NCI-H1417 treated with DMSO at 0.1 percent for 48 hours (cell line): Measurements from ENCODE around the gene LRRIQ4.
A peak's percentile ranks its signal among the peaks of the same experiment; 100 is the strongest.

Experiments
- DNase-seq: peaks from one replicate; lab custom pipeline; 2025; lab: John Stamatoyannopoulos, UW

LRRIQ4 gene

DNA sequence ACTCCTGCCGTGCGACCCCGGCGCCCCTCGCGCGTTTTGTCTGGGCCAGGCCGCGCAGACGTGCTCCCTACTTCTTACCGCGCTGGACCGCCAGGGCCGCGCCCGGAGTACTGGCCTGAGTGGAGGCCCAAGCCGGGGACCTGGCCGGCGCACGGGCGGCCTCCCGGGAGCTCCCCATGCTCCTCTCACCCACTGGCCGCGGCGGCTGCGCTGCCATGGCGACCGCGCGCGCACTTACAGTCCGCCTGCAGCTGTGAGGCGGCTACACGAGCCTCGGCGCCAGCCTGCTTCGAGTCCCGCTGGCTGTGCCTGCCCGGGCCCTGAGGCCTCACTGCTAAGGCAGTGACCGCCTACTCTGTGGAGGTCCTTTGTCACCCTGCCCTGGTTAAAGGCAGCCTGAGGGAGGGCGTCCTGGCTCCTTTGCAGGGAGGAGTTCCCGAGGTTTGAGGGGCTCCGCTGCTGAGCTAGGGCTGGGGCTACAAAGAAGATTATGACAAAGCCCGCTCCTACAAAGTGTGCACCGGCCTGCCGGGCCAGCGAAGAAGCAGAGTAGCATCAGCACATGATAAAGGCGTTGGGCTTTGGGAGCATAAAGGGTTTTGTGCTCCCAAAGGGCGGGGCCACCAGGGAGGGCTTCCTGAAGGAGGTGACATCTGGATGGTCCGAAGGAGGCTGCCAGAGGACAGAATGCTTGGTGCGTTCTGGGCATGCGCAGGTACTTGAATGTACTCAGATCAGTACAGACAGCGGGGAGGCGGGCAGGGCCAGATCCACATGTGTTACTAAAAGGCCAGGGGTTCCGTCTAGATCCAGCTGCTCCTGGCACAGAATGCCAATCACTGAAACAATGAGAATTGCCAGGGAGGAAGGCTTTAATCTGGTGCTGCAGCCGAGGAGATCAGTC, at the start of gene LRRIQ4, which contains the start of gene LRRC34:
TSS of gene LRRIQ4 (plus strand) at position 539 of the 904 bp plus-strand sequence. CDS start 9,052 bp downstream, outside the sequence.
TSS of gene LRRC34 (minus strand) at position 573 of the 904 bp plus-strand sequence. CDS start at position 217, 356 bp downstream.
- DNase-seq = peak; percentile 60

DNA sequence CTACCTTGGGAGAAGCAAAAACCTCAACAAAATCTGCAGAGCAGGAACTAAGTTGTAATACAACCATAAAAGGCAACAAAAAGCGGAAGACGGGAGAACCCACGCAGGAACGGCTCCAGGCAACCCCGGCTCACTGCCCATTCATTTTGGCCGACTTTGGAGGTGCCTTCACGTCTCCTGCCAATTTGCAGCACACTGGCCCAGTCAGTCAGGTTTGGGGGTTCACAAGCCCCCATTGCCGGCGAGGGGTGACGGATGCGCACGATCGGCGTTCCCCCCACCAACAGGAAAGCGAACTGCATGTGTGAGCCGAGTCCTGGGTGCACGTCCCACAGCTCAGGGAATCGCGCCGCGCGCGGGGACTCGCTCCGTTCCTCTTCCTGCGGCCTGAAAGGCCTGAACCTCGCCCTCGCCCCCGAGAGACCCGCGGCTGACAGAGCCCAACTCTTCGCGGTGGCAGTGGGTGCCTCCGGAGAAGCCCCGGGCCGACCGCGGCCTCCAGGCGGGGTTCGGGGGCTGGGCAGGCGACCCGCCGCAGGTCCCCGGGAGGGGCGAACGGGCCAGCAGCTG, 48.3 kb upstream of the LRRIQ4 start:
- DNase-seq = no peak

GRCh38 chr3:169764882-169765612, 47.6 kb upstream of the LRRIQ4 start, which contains the start of gene TERC:
TSS of gene TERC (minus strand) at chr3:169765060.
- DNase-seq = no peak

- DNase-seq = no peak
These were observed 43.1 kb upstream of the LRRIQ4 start, which contains the start of gene ACTRT3 for GRCh38 chr3:169769287-169770181. TSS of gene ACTRT3 (minus strand) at chr3:169769561. CDS start at chr3:169769520, 41 bp downstream.

GRCh38 chr3:169771497-169772304, 41.0 kb upstream of the LRRIQ4 start:
- DNase-seq = peak; percentile 95

- peak; percentile 80 for DNase-seq
These were observed 40.3 kb upstream of the LRRIQ4 start for GRCh38 chr3:169772305-169772896.

- DNase-seq = peak; percentile 85
These were observed 39.5 kb upstream of the LRRIQ4 start, which contains the start of gene MYNN for GRCh38 chr3:169772897-169773816. TSS of gene MYNN (plus strand) at chr3:169773396. CDS start at chr3:169774296, 900 bp downstream.

GRCh38 chr3:169774186-169774585, 38.5 kb upstream of the LRRIQ4 start:
- DNase-seq = no peak

DNA sequence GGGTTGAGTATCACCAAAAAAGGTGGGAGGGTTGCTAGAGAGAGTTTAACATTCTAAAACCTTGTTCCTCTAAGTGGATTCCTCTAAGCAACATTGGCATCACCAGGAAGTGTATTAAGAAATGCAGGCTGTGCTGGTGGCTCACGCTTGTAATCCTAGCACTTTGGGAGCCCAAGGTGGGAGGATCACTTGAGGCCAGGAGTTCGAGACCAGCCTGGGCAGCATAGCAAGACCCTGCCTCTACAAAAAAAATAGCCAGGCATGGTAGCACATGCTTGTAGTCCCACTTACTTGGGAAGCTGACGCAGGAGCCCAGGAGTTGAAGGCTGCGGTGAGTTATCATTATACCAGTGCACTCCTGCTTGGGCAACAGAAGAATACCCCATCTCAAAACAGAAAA, 34.8 kb upstream of the LRRIQ4 start:
- no peak for DNase-seq

GRCh38 chr3:169780742-169781141, 31.9 kb upstream of the LRRIQ4 start:
- DNase-seq = no peak

DNA sequence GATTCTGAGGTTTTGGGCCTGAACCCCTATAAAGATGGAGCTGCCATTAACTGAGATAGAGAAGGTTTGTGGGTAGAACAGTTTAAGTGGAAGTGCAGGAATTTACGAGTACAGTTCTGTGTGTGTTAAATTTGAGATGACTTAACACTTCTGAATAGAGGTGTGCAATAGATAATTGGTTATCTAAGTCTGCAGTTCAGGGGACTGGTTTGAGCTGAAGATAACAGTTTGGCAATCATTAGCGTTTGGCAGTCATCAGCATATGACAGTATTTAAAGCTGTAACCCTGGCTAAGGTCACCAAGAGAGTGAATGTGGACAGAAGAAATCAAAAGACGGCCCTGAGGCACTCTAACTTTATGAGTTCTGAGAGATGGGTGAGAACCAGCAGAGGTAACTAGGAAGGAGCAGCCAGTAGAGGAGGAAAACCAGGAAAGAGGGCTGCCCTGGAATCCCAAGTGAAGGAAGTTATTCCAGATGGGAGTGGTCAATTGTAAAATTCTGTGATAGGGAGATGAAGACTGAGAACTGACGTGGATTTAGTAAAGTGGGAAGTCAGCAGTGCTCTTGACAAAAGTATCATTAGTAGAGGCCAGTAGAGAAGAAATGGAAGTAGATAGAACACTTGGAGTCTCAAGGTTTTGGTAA, 31.3 kb upstream of the LRRIQ4 start:
- DNase-seq = no peak

DNA sequence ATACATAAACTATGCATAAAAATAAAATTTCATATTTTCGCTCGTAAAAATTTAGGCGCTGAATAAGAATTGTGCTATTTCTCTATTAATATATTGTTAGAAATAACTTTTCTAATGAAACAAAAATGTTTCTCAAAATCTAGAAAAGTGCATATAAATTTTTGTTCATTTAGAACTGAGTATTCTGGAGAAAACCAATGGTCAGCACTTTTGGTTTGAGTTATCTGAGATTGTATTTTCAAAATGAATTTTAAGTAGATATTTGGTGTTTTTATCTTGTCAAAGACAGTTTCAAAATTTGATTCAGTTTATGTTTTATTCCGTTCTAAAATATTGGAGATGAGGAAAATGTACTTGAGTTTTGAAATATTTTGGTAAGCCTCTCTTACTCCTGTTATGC, 25.6 kb upstream of the LRRIQ4 start:
- DNase-seq = no peak

DNA sequence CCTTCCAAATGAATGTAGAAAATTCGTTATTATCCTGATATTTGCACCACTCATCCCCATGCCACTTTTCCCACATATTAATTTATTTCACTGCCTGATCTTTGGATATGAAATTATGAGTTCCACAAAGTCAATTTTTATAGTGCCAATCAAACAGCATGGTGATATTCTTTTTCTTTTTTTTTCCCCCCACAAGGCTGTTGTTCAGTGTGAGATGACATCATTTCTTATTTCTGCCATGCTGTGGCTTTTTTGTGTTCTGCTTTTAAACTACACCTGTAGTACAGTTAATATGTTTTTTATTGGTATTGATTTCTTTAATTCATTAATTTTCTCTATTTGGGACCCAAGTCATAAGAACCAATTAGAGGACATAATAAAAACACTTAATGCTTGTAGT, 24.9 kb upstream of the LRRIQ4 start:
- no peak for DNase-seq

DNA sequence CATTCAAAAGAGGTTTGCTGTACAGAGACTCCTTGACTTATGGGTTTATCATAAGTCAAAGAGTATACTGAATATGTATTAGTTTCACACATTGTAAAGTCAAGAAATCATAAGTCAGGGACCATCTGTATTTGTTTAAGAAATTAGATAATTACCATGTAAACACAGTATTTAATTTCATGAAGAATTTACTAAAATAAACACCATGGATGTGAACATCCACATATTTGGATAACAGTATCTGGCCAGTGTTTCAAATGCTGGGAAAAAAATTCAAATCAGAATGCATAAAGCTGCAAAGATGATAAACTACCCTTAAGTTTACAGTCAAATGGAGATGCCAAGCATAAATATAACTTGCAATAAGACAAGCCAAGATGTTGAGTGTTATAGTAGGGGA, 22.5 kb upstream of the LRRIQ4 start:
- no peak for DNase-seq

- DNase-seq = no peak
These were observed 21.8 kb upstream of the LRRIQ4 start for GRCh38 chr3:169790687-169791429.

GRCh38 chr3:169792359-169792758, 20.3 kb upstream of the LRRIQ4 start:
- no peak for DNase-seq

DNA sequence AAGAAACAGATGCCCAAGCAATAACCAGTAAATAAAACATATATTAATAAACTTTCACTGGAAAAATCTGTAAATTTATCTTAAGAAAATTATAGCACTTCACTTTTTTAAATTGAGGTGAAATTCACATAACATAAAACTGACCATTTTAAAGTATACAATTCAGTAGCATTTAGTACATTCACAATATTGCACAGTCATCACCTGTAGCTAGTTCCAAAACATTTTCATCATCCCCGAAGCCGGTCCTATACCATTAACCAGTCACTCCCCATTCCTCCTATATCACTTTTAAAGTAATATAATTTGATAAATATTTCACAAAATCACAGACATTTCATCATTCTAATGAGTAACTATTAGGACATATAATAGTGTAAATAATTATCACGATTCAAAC, 8.0 kb upstream of the LRRIQ4 start:
- DNase-seq = no peak
